Activated CD8-positive, alpha-beta T cell treated with anti-CD3 and anti-CD28 coated beads for 36 hours (primary cell): ENCODE results near the gene RRM2. TPM values are rescaled to one million over a fixed set of nuclear protein-coding genes. Genes with fewer than 3 reads are reported as not detected.

ENCODE experiments used
- ATAC-seq: fragments of 200-7000 bp; cut with Tn5 transposase; one replicate; pipeline ENCODE4 v1.10.0; 2021; ENCODE audit warnings: mild to moderate bottlenecking, moderate library complexity
- CTCF ChIA-PET: fragments of 350-600 bp; sonication (Branson Sonifier 250); formaldehyde crosslinking; loops from one replicate; lab custom pipeline; 2021; ENCODE audit warnings: antibody characterized with exemption; lab: Charles Lee
- POLR2A ChIA-PET: fragments of 350-600 bp; sonication (Branson Sonifier 250); formaldehyde crosslinking; loops from one replicate; lab custom pipeline; 2021; ENCODE audit warnings: antibody characterized with exemption; lab: Charles Lee
- DNase-seq: peaks from one replicate; pipeline ENCODE4 v3.0.0-alpha.2; 2020
- H3K27ac Mint-ChIP-seq: one replicate; pipeline ENCODE4 v1.8.0; 2021; ENCODE audit warnings: mild to moderate bottlenecking, mixed read lengths
- H3K27me3 Mint-ChIP-seq: one replicate; pipeline ENCODE4 v1.8.0; 2021; ENCODE audit warnings: mixed read lengths
- H3K36me3 Mint-ChIP-seq: one replicate; pipeline ENCODE4 v1.8.0; 2021; ENCODE audit warnings: low read depth, mixed read lengths
- H3K4me1 Mint-ChIP-seq: one replicate; pipeline ENCODE4 v1.8.0; 2021; ENCODE audit warnings: low read depth, mixed read lengths
- H3K4me3 Mint-ChIP-seq: one replicate; pipeline ENCODE4 v1.8.0; 2021; ENCODE audit warnings: mild to moderate bottlenecking, moderate library complexity, mixed read lengths
- H3K9me3 Mint-ChIP-seq: one replicate; pipeline ENCODE4 v1.8.0; 2021; ENCODE audit warnings: mixed read lengths
- CTCF ChIP-seq: fragments of 200-600 bp; IDR thresholded peaks from one replicate; pipeline ENCODE4 v1.8.0; 2022; ENCODE audit warnings: antibody characterized with exemption, mild to moderate bottlenecking
- intact Hi-C: fragments of 100-400 bp; cut with micrococcal nuclease; formaldehyde crosslinking; loops from one replicate; pipeline ENCODE4 v1.10.0; 2022
- total RNA-seq, 2 experiments: library from RNA; stranded (reverse); gene quantifications; one replicate each; pipeline ENCODE4 v1.2.3, GENCODE V29; 2021

RRM2 gene
- total RNA-seq, 2 experiments from 2014 or later: 368 to 396 TPM

GRCh38 chr2:10162586-10163497 lies 40.3 kb downstream of the RRM2 start:
- ChIA-PET POLR2A (interaction anchor here (1.4 kb wide), 1 partner anchor 21 kb away, joined by 3 read pairs; no protein-coding TSS in a partner anchor), CTCF (interaction anchor here (0.8 to 1.9 kb wide), 4 partner anchors 22 to 272 kb away, joined by 3 to 7 read pairs (median 4); no protein-coding TSS in a partner anchor)
- no peak for DNase-seq
- H3K4me1 Mint-ChIP-seq: no peaks in the 10 kb centered on the region
- no peak for TF ChIP-seq CTCF
- peak; percentile 57 for ATAC-seq
- H3K36me3 Mint-ChIP-seq: peaks cover 8% of the 10 kb centered on the region
- no peak overlapping the region for H3K4me3 Mint-ChIP-seq
- H3K27me3 Mint-ChIP-seq: no peaks in the 10 kb centered on the region
- H3K27ac Mint-ChIP-seq: no peak overlapping the region
- intact Hi-C loops: no loop called here
- H3K9me3 Mint-ChIP-seq: no peaks in the 10 kb centered on the region

- no peak for TF ChIP-seq CTCF
- intact Hi-C loops: no loop called here
- H3K4me3 Mint-ChIP-seq: no peak overlapping the region
- no peaks in the 10 kb centered on the region for H3K4me1 Mint-ChIP-seq
- CTCF ChIA-PET: interaction anchor here (1.2 to 1.9 kb wide), 4 partner anchors 23 to 271 kb away, joined by 3 to 7 read pairs (median 3); no protein-coding TSS in a partner anchor
- POLR2A ChIA-PET: interaction anchor here (1.4 kb wide), 1 partner anchor 22 kb away, joined by 3 read pairs; no protein-coding TSS in a partner anchor
- DNase-seq (no peak), ATAC-seq (no peak)
- H3K36me3 Mint-ChIP-seq: peaks cover 8% of the 10 kb centered on the region
- no peaks in the 10 kb centered on the region for H3K27me3 Mint-ChIP-seq
- H3K27ac Mint-ChIP-seq: no peak overlapping the region
- no peaks in the 10 kb centered on the region for H3K9me3 Mint-ChIP-seq
Measured at GRCh38 chr2:10163498-10164486, 41.3 kb downstream of the RRM2 start.

GRCh38 chr2:10164601-10165000 lies 42.1 kb downstream of the RRM2 start:
- Mint-ChIP-seq H3K36me3 (peaks cover 8% of the 10 kb centered on the region), H3K4me3 (no peak overlapping the region), H3K27me3 (no peaks in the 10 kb centered on the region), H3K9me3 (no peaks in the 10 kb centered on the region), H3K27ac (no peak overlapping the region), H3K4me1 (no peaks in the 10 kb centered on the region)
- TF ChIP-seq CTCF: no peak
- ChIA-PET CTCF (interaction anchor here (1.2 to 1.3 kb wide), 2 partner anchors 91 to 270 kb away, joined by 3 read pairs; no protein-coding TSS in a partner anchor), POLR2A (interaction anchor here (1.5 to 1.9 kb wide), 2 partner anchors 8 to 22 kb away, joined by 4 to 6 read pairs; no protein-coding TSS in a partner anchor)
- no peak for ATAC-seq
- no peak for DNase-seq
- intact Hi-C loops: no loop called here

- Mint-ChIP-seq H3K9me3 (no peaks in the 10 kb centered on the region), H3K36me3 (peaks cover 8% of the 10 kb centered on the region), H3K4me3 (no peak overlapping the region), H3K27me3 (no peaks in the 10 kb centered on the region), H3K4me1 (peaks cover 3% of the 10 kb centered on the region), H3K27ac (no peak overlapping the region)
- intact Hi-C loops: no loop called here
- TF ChIP-seq CTCF: no peak
- ChIA-PET CTCF (interaction anchor here (1.2 kb wide), 1 partner anchor 270 kb away, joined by 3 read pairs; no protein-coding TSS in a partner anchor), POLR2A (interaction anchor here (1.5 to 1.9 kb wide), 2 partner anchors 9 to 23 kb away, joined by 4 to 6 read pairs; no protein-coding TSS in a partner anchor)
- ATAC-seq: no peak
- DNase-seq: no peak
Measured at GRCh38 chr2:10165282-10165681, 42.7 kb downstream of the RRM2 start.
